ENCODE results near the gene SLC35F3.
"Not testable (repeated sequence)": the region's sequence is repeated elsewhere in the genome, so short reads cannot be mapped to it uniquely, and the experiment has no call there.

Gene SLC35F3

DNA sequence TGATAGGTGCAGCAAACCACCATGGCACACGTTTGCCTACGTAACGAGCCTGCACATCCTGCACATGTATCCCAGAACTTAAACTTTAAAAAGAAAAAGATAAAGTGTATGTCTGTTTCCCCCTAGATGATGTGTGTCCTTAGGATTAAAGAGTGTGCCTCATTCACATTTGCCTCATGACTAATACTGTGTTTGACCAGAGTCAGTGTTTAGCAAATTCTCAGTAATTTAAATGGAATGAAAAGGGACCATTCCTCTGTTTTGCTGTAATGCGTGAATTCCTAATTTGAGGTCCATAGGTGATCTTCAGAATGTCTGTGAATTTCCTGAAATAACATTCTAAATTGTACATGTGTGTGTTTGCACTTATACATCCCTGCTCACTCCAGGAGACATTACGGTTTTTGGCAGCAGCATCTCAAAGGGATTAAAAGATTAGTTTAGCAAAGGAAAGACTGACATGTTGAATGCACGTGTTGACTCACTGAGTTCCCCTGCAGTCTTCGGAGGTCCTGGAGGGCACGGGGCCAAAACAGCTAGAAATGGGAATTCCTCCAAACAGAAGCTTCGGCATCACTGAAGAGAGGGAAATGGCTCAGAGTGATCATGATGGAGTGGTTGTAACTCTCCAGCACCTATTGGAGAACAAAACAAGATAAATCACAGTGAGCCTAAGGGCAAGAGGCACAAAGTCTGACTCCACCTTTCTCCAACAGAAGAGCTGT is 19.1 kb upstream of the SLC35F3 start:
- no peak for DNase-seq (ENCODE audit: low read depth)
- TF ChIP-seq, protein P1, sequence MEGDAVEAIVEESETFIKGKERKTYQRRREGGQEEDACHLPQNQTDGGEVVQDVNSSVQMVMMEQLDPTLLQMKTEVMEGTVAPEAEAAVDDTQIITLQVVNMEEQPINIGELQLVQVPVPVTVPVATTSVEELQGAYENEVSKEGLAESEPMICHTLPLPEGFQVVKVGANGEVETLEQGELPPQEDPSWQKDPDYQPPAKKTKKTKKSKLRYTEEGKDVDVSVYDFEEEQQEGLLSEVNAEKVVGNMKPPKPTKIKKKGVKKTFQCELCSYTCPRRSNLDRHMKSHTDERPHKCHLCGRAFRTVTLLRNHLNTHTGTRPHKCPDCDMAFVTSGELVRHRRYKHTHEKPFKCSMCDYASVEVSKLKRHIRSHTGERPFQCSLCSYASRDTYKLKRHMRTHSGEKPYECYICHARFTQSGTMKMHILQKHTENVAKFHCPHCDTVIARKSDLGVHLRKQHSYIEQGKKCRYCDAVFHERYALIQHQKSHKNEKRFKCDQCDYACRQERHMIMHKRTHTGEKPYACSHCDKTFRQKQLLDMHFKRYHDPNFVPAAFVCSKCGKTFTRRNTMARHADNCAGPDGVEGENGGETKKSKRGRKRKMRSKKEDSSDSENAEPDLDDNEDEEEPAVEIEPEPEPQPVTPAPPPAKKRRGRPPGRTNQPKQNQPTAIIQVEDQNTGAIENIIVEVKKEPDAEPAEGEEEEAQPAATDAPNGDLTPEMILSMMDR (IDR thresholded peaks at IDR 0.05; ENCODE audit: control insufficient read depth, extremely low read depth, insufficient read depth) = no peak
- H3K4me3 ChIP-seq (ENCODE audit: low read depth, low read length) = no peak overlapping the region

DNA sequence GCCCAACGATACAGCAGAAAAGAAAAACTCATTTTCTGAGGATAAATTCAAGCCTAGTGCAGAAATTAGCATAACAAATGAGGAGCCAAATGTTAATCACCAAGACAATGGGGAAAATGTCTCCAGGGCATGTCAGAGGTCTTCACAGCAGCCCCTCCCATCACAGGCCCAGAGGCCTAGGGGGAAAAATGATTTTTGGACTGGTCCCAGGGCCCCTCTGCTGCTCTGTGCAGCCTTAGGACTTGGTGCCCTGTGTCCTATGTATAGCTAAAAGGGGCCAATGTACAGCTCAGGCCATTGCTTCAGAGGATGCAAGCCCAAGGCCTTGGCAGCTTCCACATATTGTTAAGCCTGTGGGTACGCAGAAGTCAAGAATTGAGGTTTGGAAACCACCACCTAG is 13.3 kb upstream of the SLC35F3 start:
- H3K4me3 ChIP-seq (ENCODE audit: low read depth, low read length); DNase-seq (ENCODE audit: low read depth): not testable (repeated sequence)

DNA sequence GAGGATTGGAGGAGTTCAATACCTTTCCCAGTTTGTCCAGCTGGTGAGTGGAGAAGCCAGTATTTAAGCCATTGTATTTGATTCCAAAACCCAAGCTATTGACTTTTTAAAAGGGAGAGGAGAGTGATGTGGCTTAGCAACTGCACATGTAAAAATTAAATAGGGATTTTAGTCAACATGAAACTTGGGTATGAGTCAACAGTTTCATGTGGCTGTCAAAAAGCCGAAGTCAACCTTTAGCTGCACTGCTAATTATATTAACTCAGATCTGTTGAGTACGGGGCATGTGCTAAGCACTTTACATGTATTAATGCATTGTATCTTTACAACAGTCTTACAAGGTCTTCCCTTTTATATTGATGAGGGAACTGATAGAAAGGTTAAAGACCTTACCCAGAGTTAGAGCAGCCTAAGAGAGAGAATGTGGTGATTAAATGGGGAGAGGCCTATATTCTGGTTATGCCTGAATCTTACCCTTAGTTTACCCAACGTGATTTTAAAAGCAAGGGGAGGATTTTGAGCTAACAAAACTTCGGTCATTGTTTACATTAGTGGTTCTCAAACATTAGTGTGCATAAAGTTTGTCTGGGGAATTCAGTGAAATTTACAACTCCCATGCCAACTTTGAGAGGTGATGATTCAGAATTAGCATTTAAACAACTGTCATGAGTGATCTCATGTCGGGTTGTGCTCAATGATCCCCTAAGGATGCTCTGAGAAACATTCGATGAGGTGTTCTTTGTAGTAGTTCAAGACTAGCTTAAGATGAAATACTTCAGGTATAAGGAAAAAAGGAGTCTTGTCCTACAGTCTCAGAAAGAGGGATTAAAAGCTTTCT is 6.9 kb upstream of the SLC35F3 start:
- H3K4me3 ChIP-seq (ENCODE audit: low read depth, low read length) = no peak overlapping the region
- TF ChIP-seq, protein P1 (IDR thresholded peaks at IDR 0.05; ENCODE audit: control insufficient read depth, extremely low read depth, insufficient read depth) = no peak
- DNase-seq (ENCODE audit: low read depth) = peak; percentile 22

DNA sequence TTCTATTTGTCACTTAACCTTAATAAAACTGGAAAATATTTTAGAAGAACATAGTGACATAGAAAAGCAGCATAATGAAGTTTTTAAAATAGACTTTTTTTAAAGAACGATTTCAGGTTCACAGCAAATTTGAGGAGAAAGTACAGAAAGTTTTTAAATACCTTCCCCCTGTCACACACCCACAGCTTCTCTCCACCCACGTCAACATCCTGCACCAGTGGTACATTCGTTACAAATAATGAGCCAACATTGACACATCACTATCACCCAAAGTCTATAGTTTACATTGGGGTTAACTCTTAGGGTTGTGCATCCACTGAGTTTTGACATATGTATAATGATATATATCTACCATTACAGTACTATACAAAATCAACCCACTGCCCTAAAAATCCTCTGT is 3.0 kb upstream of the SLC35F3 start:
- no peak for DNase-seq (ENCODE audit: low read depth)
- H3K4me3 ChIP-seq (ENCODE audit: low read depth, low read length) = no peak overlapping the region
- TF ChIP-seq, protein P1 (IDR thresholded peaks at IDR 0.05; ENCODE audit: control insufficient read depth, extremely low read depth, insufficient read depth) = no peak

DNA sequence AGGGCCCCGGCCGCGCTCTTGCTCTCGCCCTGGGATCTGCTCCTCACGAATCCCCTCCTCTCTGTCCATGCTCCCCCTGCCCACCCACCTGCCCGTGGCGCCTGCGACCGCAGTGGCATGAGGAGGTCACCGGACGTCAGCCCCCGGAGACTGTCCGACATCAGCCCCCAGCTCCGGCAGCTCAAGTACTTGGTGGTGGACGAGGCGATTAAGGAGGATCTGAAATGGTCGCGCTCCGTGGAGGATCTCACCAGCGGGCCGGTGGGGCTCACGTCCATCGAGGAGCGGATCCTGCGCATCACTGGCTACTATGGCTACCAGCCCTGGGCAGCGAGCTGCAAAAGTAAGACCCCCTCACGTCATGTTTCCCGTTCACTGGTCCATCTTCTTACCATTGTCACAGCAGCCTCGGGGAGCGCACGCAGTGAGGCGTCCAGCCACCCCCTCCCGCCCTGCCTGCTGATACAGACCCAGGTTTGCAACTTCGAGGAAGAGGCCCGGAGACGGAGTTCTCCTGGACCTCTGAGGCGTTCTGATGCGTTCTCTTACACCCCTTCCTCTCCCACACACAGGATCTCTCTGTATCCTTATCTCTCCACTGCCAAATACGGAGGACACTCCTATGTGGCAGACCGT is 1.1 kb downstream of the SLC35F3 start:
- H3K4me3 ChIP-seq (ENCODE audit: low read depth, low read length) = no peak overlapping the region
- DNase-seq (ENCODE audit: low read depth) = no peak
- TF ChIP-seq, protein P1 (IDR thresholded peaks at IDR 0.05; ENCODE audit: control insufficient read depth, extremely low read depth, insufficient read depth) = no peak

DNA sequence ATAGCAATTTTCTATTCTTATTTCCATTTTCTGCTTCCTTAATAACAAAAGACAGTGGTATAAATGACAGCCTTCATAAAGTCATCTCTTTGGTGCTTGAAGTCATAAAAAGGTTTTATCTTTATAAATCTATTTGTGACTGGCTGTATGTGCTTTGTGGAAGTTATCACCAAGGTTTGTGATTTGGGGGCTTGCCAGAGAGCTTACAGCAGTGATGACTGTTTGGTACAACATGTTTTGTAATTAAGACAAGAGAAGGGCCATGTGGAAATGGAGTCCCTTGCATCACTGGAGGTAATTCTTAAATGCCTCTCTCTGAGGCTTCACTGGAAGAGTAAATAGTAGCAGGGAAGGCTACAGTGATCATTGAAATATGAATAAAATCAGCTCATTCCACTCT is 2.7 kb downstream of the SLC35F3 start:
- no peak overlapping the region for H3K4me3 ChIP-seq (ENCODE audit: low read depth, low read length)
- no peak for DNase-seq (ENCODE audit: low read depth)
- TF ChIP-seq, protein P1 (IDR thresholded peaks at IDR 0.05; ENCODE audit: control insufficient read depth, extremely low read depth, insufficient read depth) = no peak

DNA sequence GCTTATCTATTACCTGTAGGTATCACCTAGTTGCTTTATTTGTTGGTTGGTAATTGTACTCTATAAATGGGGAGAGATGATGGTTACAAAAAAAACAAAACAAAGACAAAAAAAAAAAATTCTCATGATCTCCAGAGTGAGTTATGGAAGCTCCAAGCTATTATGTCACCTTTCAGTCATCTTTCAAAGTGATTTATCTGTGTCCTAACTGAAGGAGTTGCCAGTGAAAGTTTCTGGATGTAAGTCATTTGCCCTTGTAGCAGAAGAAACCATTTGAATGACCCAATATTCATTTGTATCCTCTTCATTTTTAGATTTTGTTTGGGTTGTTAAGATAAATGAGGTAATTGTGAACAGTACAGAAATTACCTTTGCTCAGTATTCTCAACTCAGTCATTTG is 3.6 kb downstream of the SLC35F3 start:
- DNase-seq (ENCODE audit: low read depth) = no peak
- TF ChIP-seq, protein P1 (IDR thresholded peaks at IDR 0.05; ENCODE audit: control insufficient read depth, extremely low read depth, insufficient read depth) = no peak
- H3K4me3 ChIP-seq (ENCODE audit: low read depth, low read length) = no peak overlapping the region

All from LNCaP clone FGC (cell line).